PC-3 (cell line): ENCODE results near the gene OPA3. TPM values are rescaled to one million over a fixed set of nuclear protein-coding genes. Genes with fewer than 3 reads are reported as not detected.

Experiments used
- ATAC-seq: fragments of 200-7000 bp; cut with Tn5 transposase; 2 replicates; pipeline ENCODE4 v1.9.1; 2020; ENCODE audit warnings: mild to moderate bottlenecking, moderate library complexity
- BruUV-seq: library from RNA; stranded (reverse); fragments of 400-500 nt; replicated peaks from 2 replicates; lab custom pipeline; 2021; lab: Mats Ljungman, UMichigan
- CTCF ChIA-PET: fragments of 300-600 bp; sonication (Branson Sonifier 250); formaldehyde crosslinking; loops from one replicate; lab custom pipeline; 2022; ENCODE audit warnings: antibody characterized with exemption; lab: Charles Lee
- POLR2A ChIA-PET: fragments of 300-600 bp; sonication (Branson Sonifier 250); formaldehyde crosslinking; loops from one replicate; lab custom pipeline; 2022; ENCODE audit warnings: antibody characterized with exemption; ENCODE audit not compliant: unreplicated experiment; lab: Charles Lee
- DNase-seq: peaks from one replicate; pipeline ENCODE4 v3.0.0-alpha.2; 2015
- H2AFZ ChIP-seq: fragments of 300-600 bp; sonication (generic); 2 replicates; pipeline ENCODE4 v1.6.0; 2016; ENCODE audit warnings: antibody characterized with exemption, low read length
- H3F3A ChIP-seq: fragments of 300-600 bp; sonication (generic); one replicate; pipeline ENCODE4 v1.6.0; 2017; ENCODE audit warnings: antibody characterized with exemption, low read length, control low read depth, mild to moderate bottlenecking; ENCODE audit not compliant: unreplicated experiment
- H3K27ac ChIP-seq: fragments of 300-600 bp; sonication (generic); 2 replicates; pipeline ENCODE4 v1.5.1; 2016; ENCODE audit warnings: mild to moderate bottlenecking, low read length
- H3K27me3 ChIP-seq: fragments of 300-600 bp; sonication (generic); 2 replicates; pipeline ENCODE4 v1.6.1; 2016; ENCODE audit warnings: low read length, mixed read lengths
- H3K36me3 ChIP-seq: fragments of 300-600 bp; sonication (generic); 2 replicates; pipeline ENCODE4 v1.6.1; 2016; ENCODE audit warnings: low read depth, mixed run types, low read length, mixed read lengths
- H3K4me1 ChIP-seq: fragments of 300-600 bp; sonication (generic); 2 replicates; pipeline ENCODE4 v1.5.1; 2016; ENCODE audit warnings: low read length; ENCODE audit not compliant: insufficient read depth
- H3K4me2 ChIP-seq: fragments of 300-600 bp; sonication (generic); 2 replicates; pipeline ENCODE4 v1.6.0; 2016; ENCODE audit warnings: low read length
- H3K4me3 ChIP-seq: fragments of 300-600 bp; sonication (generic); 2 replicates; pipeline ENCODE4 v1.5.1; 2016; ENCODE audit warnings: mild to moderate bottlenecking, low read length, mixed read lengths
- H3K79me2 ChIP-seq: fragments of 300-600 bp; sonication (generic); 2 replicates; pipeline ENCODE4 v1.6.1; 2017; ENCODE audit warnings: low read length, mixed read lengths
- H3K9ac ChIP-seq: fragments of 300-600 bp; sonication (generic); 2 replicates; pipeline ENCODE4 v1.6.0; 2016; ENCODE audit warnings: mild to moderate bottlenecking, low read length
- H3K9me2 ChIP-seq: fragments of 300-600 bp; sonication (generic); replicated peaks from 2 replicates; pipeline ENCODE4 v1.6.1; 2016; ENCODE audit warnings: mixed run types, low read length, mixed read lengths
- H3K9me3 ChIP-seq: fragments of 300-600 bp; sonication (generic); 2 replicates; pipeline ENCODE4 v1.6.1; 2016; ENCODE audit warnings: low read length, mixed read lengths
- H4K20me1 ChIP-seq: fragments of 300-600 bp; sonication (generic); 2 replicates; pipeline ENCODE4 v1.6.1; 2016; ENCODE audit warnings: low read length, mixed read lengths
- EZH2 ChIP-seq: fragments of 300-600 bp; sonication (generic); IDR thresholded peaks from one replicate; pipeline ENCODE4 v1.6.1; 2017; ENCODE audit warnings: antibody characterized with exemption, mild to moderate bottlenecking, low read length; ENCODE audit not compliant: unreplicated experiment
- EZH2phosphoT487 ChIP-seq: fragments of 300-600 bp; sonication (generic); IDR thresholded peaks from 2 replicates; pipeline ENCODE4 v1.6.1; 2018; ENCODE audit warnings: mild to moderate bottlenecking, antibody characterized with exemption, low read length, borderline replicate concordance
- intact Hi-C: fragments of 100-400 bp; cut with micrococcal nuclease; formaldehyde crosslinking; loops from 2 replicates; pipeline ENCODE4 v1.9.0; 2023
- total RNA-seq: library from RNA; depleted of rRNA; stranded (reverse); fragments of >200 nt; gene quantifications from 2 replicates; pipeline ENCODE4 v1.2.3, GENCODE V29; 2014
- TF ChIP-seq, protein P1 (sequence below): fragments of 300-600 bp; sonication (generic); conservative IDR thresholded peaks from 2 replicates; pipeline ENCODE4 v1.5.1; 2017; ENCODE audit warnings: antibody characterized with exemption, low read depth, mild to moderate bottlenecking, low read length

The OPA3 gene
- total RNA-seq, 1 experiment from 2014 or later, result 9.4 TPM

GRCh38 chr19:45494261-45494916, 90.2 kb downstream of the OPA3 start:
- intact Hi-C loops, result loop anchor here (10.0 kb wide), 1 partner anchor 150 kb away; no protein-coding TSS in a partner anchor
- no peaks in the 10 kb centered on the region for H3K79me2 ChIP-seq
- H2AFZ ChIP-seq, result no peak overlapping the region
- no peak overlapping the region for H3K4me2 ChIP-seq
- ATAC-seq (no peak), DNase-seq (no peak)
- ChIA-PET POLR2A (no interaction called here), CTCF (interaction anchor here (0.6 kb wide), 1 partner anchor 16 kb away, joined by 3 read pairs; no protein-coding TSS in a partner anchor)
- BruUV-seq, result no TSS peak
- H3K9ac ChIP-seq, result no peak overlapping the region
- no peaks in the 10 kb centered on the region for H3K9me2 ChIP-seq
- no peaks in the 10 kb centered on the region for H3F3A ChIP-seq
- H3K4me3 ChIP-seq, result no peak overlapping the region
- H3K36me3 ChIP-seq, result no peaks in the 10 kb centered on the region
- no peaks in the 10 kb centered on the region for H4K20me1 ChIP-seq
- TF ChIP-seq, protein P1, sequence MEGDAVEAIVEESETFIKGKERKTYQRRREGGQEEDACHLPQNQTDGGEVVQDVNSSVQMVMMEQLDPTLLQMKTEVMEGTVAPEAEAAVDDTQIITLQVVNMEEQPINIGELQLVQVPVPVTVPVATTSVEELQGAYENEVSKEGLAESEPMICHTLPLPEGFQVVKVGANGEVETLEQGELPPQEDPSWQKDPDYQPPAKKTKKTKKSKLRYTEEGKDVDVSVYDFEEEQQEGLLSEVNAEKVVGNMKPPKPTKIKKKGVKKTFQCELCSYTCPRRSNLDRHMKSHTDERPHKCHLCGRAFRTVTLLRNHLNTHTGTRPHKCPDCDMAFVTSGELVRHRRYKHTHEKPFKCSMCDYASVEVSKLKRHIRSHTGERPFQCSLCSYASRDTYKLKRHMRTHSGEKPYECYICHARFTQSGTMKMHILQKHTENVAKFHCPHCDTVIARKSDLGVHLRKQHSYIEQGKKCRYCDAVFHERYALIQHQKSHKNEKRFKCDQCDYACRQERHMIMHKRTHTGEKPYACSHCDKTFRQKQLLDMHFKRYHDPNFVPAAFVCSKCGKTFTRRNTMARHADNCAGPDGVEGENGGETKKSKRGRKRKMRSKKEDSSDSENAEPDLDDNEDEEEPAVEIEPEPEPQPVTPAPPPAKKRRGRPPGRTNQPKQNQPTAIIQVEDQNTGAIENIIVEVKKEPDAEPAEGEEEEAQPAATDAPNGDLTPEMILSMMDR, result no peak
- no peak for TF ChIP-seq EZH2phosphoT487
- TF ChIP-seq EZH2, result no peak
- H3K27ac ChIP-seq, result no peak overlapping the region
- no peaks in the 10 kb centered on the region for H3K9me3 ChIP-seq
- H3K27me3 ChIP-seq, result no peaks in the 10 kb centered on the region
- H3K4me1 ChIP-seq, result peaks cover 7% of the 10 kb centered on the region; the same call in 1 of the 2 replicates

DNA sequence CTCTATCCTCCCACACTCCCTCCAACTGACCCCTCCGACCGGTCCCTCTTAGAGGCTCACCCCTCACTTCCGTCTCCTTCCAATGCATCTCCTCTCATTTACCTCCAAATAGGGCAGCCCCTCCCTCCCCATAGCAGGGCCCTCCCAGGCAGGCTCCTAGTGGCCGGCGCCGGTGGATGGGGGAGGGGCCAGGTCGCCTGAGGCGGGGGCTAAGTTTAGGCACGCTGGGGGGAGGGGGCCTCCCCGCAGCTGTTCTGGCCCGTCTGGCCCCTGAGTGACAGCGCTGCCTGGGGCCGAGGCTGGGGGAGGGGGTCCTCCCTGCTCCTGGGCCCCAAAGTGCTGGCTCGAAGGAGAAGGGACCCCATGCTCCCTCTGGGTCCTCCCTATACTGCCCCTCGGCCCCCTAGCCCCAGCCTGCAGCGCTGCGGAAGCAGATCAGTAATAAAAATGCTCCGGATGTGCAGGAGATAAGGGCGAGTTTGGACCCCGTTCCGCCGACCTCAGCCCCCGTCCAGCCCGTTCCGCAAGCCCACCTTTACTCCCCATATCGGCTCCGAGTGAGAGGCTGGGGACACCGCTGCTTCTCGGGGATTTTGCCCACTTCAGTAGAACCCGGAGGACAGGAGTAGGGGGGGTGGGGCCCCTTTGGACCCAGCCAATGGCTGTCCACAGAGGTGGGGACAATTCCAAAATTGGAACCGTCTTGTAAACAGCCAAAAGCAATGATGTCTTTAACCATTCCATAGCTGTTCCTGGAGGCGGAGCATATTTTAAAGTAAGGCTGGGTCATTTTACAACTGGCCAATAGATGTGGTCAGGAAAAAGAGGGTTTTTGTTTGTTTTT, 91.8 kb downstream of the OPA3 start:
- Histone ChIP-seq H3K9me3 (no peaks in the 10 kb centered on the region), H3K4me1 (no peaks in the 10 kb centered on the region), H3K27ac (no peak overlapping the region), H3K4me2 (peak overlapping the region; percentile 90), H3K27me3 (no peaks in the 10 kb centered on the region), H3K9me2 (no peaks in the 10 kb centered on the region), H3K36me3 (no peaks in the 10 kb centered on the region), H2AFZ (peak overlapping the region; percentile 93), H3K79me2 (no peaks in the 10 kb centered on the region), H4K20me1 (no peaks in the 10 kb centered on the region), H3K4me3 (peak overlapping the region; percentile 74), H3F3A (no peaks in the 10 kb centered on the region), H3K9ac (peak overlapping the region; percentile 19; the same call in 1 of the 2 replicates)
- intact Hi-C loops, result loop anchor here (10.0 kb wide), 1 partner anchor 152 kb away; no protein-coding TSS in a partner anchor
- TF ChIP-seq, protein P1, result no peak
- no peak for TF ChIP-seq EZH2
- no peak for TF ChIP-seq EZH2phosphoT487
- ChIA-PET CTCF (interaction anchor here (0.7 to 1.0 kb wide), 2 partner anchors 14 to 52 kb away, joined by 3 read pairs; no protein-coding TSS in a partner anchor), POLR2A (no interaction called here)
- ATAC-seq, result peak; percentile 59
- TSS peak; percentile 32 for BruUV-seq
- DNase-seq, result peak; percentile 65
